Activated CD8-positive, alpha-beta memory T cell treated with anti-CD3 and anti-CD28 coated beads, Interleukin-2, amount 50 U/mL, for 24 hours (primary cell): ENCODE data around the gene RC3H1.
"Not testable (repeated sequence)": the region's sequence is repeated elsewhere in the genome, so short reads cannot be mapped to it uniquely, and the experiment has no call there.

Experiments
- DNase-seq: peaks from one replicate; pipeline ENCODE4 v3.0.0-alpha.2; 2020; ENCODE audit errors: extremely low read depth

Gene RC3H1

GRCh38 chr1:173946380-173946921 lies 75.7 kb downstream of the RC3H1 start:
- DNase-seq, result no peak

- DNase-seq, result no peak
Observed at GRCh38 chr1:173937062-173937461, 85.1 kb downstream of the RC3H1 start.

- DNase-seq, result no peak
Observed at GRCh38 chr1:173934440-173934839, 87.7 kb downstream of the RC3H1 start.

- not testable (repeated sequence) for DNase-seq
Observed at GRCh38 chr1:173930541-173930940, 91.6 kb downstream of the RC3H1 start.

- no peak for DNase-seq
Observed at GRCh38 chr1:173925306-173926242, 96.6 kb downstream of the RC3H1 start.

GRCh38 chr1:173920861-173921260 lies 101.3 kb downstream of the RC3H1 start:
- no peak for DNase-seq

- no peak for DNase-seq
Observed at GRCh38 chr1:173917635-173918493, 104.3 kb downstream of the RC3H1 start.

GRCh38 chr1:173917149-173917548 lies 105.0 kb downstream of the RC3H1 start, which contains the start of gene SERPINC1:
TSS of gene SERPINC1 (minus strand) at chr1:173917327. CDS start at chr1:173917259, 68 bp downstream.
- DNase-seq, result no peak

GRCh38 chr1:173916667-173917066 lies 105.5 kb downstream of the RC3H1 start:
- no peak for DNase-seq

- no peak for DNase-seq
Observed at GRCh38 chr1:173915596-173915995, 106.6 kb downstream of the RC3H1 start.

GRCh38 chr1:173914366-173914871 lies 107.7 kb downstream of the RC3H1 start:
- DNase-seq, result no peak

GRCh38 chr1:173913111-173913510 lies 109.0 kb downstream of the RC3H1 start:
- DNase-seq, result no peak

- DNase-seq, result no peak
Observed at GRCh38 chr1:173903827-173904531, 118.2 kb downstream of the RC3H1 start.

GRCh38 chr1:173900992-173901391 lies 121.2 kb downstream of the RC3H1 start:
- DNase-seq, result no peak

GRCh38 chr1:173900427-173900826 lies 121.7 kb downstream of the RC3H1 start:
- DNase-seq, result no peak

- DNase-seq, result no peak
Observed at GRCh38 chr1:173894189-173894588, 128.0 kb downstream of the RC3H1 start.

- no peak for DNase-seq
Observed at GRCh38 chr1:173893611-173894010, 128.5 kb downstream of the RC3H1 start.

- no peak for DNase-seq
Observed at GRCh38 chr1:173889885-173890284, 132.3 kb downstream of the RC3H1 start.

GRCh38 chr1:173888749-173889148 lies 133.4 kb downstream of the RC3H1 start:
- no peak for DNase-seq

- no peak for DNase-seq
Observed at GRCh38 chr1:173887627-173888026, 134.5 kb downstream of the RC3H1 start.
